Panc1 (cell line): ENCODE data around the gene FAM174C. TPM values are rescaled to one million over a fixed set of nuclear protein-coding genes. Genes with fewer than 3 reads are reported as not detected.
"Not testable (repeated sequence)": the region's sequence is repeated elsewhere in the genome, so short reads cannot be mapped to it uniquely, and the experiment has no call there.

Experiments used
- ATAC-seq: fragments of 200-7000 bp; cut with Tn5 transposase; 2 replicates; pipeline ENCODE4 v1.9.1; 2020; ENCODE audit warnings: mild to moderate bottlenecking, moderate library complexity
- BruUV-seq: library from RNA; stranded (reverse); fragments of 400-500 nt; replicated peaks from 2 replicates; lab custom pipeline; 2021; lab: Mats Ljungman, UMichigan
- CTCF ChIA-PET: fragments of 300-600 bp; sonication (Branson Sonifier 250); formaldehyde crosslinking; loops from one replicate; lab custom pipeline; 2022; ENCODE audit warnings: antibody characterized with exemption; lab: Charles Lee
- POLR2A ChIA-PET: fragments of 300-600 bp; sonication (Branson Sonifier 250); formaldehyde crosslinking; loops from one replicate; lab custom pipeline; 2022; ENCODE audit warnings: antibody characterized with exemption; lab: Charles Lee
- DNase-seq: peaks from one replicate; pipeline ENCODE4 v3.0.0-alpha.2; 2010; ENCODE audit warnings: low read depth, low spot score
- H3K27ac ChIP-seq: 2 replicates; pipeline ENCODE4 v1.5.1; 2011; ENCODE audit warnings: mild to moderate bottlenecking, low read length, inconsistent platforms
- H3K27me3 ChIP-seq: fragments of 200-500 bp; sonication (Bioruptor generic); 2 replicates; pipeline ENCODE4 v1.6.0; 2014; ENCODE audit warnings: low read length, inconsistent platforms; ENCODE audit not compliant: control insufficient read depth, insufficient read depth
- H3K36me3 ChIP-seq: fragments of 200-500 bp; sonication (Bioruptor generic); 2 replicates; pipeline ENCODE4 v1.5.1; 2014; ENCODE audit warnings: inconsistent platforms, mild to moderate bottlenecking, low read length, moderate library complexity; ENCODE audit not compliant: control insufficient read depth, insufficient read depth
- H3K4me1 ChIP-seq: 2 replicates; pipeline ENCODE4 v1.5.1; 2011; ENCODE audit warnings: inconsistent platforms, mild to moderate bottlenecking, low read length, moderate library complexity; ENCODE audit not compliant: control insufficient read depth, insufficient read depth
- H3K4me3 ChIP-seq, 2 experiments: 2 replicates each; pipeline ENCODE4 v1.5.1; 2011 to 2012; ENCODE audit warnings: low read depth in 2 of 2, low read length in 2 of 2, mild to moderate bottlenecking in 2 of 2, inconsistent platforms in 1 of 2, moderate library complexity in 1 of 2
- H3K9me3 ChIP-seq: fragments of 200-500 bp; sonication (Bioruptor generic); 2 replicates; pipeline ENCODE4 v1.5.1; 2014; ENCODE audit warnings: low read depth, mild to moderate bottlenecking, inconsistent platforms, low read length, moderate library complexity; ENCODE audit not compliant: control insufficient read depth, insufficient read depth
- POLR2AphosphoS5 ChIP-seq: IDR thresholded peaks from 2 replicates; pipeline ENCODE4 v1.6.1; 2012; ENCODE audit warnings: mild to moderate bottlenecking, low read depth, low read length, moderate library complexity
- SIN3A ChIP-seq: IDR thresholded peaks from 2 replicates; pipeline ENCODE4 v1.6.1; 2012; ENCODE audit warnings: low read depth, mild to moderate bottlenecking, low read length, moderate library complexity, borderline replicate concordance; ENCODE audit not compliant: insufficient read depth
- TCF7L2 ChIP-seq: IDR thresholded peaks from 2 replicates; pipeline ENCODE4 v1.6.1; 2011; ENCODE audit warnings: mild to moderate bottlenecking, low read depth, low read length, inconsistent platforms
- in situ Hi-C: cut with HindIII; loops from 2 replicates; pipeline ENCODE4 v1.10.0; 2016; ENCODE audit warnings: low sequenced_read_pairs, low pct_unique_long_range_greater_than_20kb
- intact Hi-C: fragments of 100-400 bp; cut with micrococcal nuclease; formaldehyde crosslinking; loops from one replicate; pipeline ENCODE4 v1.10.0; 2022; ENCODE audit not compliant: unreplicated experiment
- total RNA-seq: library from RNA; stranded (reverse); gene quantifications from one replicate; pipeline ENCODE4 v1.2.1, GENCODE V29; 2021; ENCODE audit not compliant: unreplicated experiment
- TF ChIP-seq, protein P1 (sequence below), 2 experiments: IDR thresholded peaks; 2 replicates each; pipeline ENCODE4 v1.6.1; 2011 to 2012; ENCODE audit warnings: low read depth in 2 of 2, control low read depth in 1 of 2, low read length in 1 of 2, mild to moderate bottlenecking in 1 of 2, moderate library complexity in 1 of 2; ENCODE audit not compliant: insufficient read depth in 1 of 2
- TF ChIP-seq, protein P2 (sequence below): fragments of 450-650 bp; IDR thresholded peaks from 2 replicates; pipeline ENCODE4 v1.5.1; 2017; ENCODE audit warnings: mild to moderate bottlenecking

FAM174C gene
- total RNA-seq, 1 experiment from 2014 or later: 133 TPM

DNA sequence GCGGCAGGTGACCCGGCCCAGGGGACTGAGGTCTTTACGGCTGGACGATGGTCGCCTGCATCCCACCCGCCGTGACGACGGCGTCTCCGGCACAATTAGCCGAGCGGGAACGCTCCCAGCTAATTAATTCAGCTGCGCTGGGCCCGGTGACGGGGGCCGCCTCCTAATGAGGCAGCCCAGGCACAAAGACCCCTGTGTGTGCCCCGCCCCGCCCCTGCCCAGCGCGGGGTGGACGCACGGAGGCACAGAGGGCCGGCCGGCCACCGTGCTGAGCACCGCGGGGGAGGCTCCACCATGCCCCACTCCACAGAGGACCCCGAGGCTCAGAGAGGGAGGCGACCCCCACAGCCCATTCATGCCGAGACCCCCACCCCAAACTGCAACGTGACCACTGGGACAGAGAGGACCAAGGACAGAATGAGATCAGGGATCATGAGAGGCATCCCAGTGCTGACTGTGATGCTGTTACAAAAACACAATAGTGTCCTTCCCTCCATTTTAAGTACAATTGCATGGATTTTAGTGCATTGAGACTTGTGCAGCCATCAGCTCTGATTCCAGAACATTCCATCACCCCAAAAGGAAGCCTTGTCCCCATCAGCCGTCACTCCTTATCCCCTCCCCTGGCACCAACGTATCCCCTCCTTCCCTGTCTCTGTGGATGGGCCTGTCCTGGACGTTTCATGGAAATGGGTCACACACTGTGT lies 27.4 kb downstream of the FAM174C start:
- CTCF ChIA-PET: no interaction called here
- in situ Hi-C loops: no loop called here

DNA sequence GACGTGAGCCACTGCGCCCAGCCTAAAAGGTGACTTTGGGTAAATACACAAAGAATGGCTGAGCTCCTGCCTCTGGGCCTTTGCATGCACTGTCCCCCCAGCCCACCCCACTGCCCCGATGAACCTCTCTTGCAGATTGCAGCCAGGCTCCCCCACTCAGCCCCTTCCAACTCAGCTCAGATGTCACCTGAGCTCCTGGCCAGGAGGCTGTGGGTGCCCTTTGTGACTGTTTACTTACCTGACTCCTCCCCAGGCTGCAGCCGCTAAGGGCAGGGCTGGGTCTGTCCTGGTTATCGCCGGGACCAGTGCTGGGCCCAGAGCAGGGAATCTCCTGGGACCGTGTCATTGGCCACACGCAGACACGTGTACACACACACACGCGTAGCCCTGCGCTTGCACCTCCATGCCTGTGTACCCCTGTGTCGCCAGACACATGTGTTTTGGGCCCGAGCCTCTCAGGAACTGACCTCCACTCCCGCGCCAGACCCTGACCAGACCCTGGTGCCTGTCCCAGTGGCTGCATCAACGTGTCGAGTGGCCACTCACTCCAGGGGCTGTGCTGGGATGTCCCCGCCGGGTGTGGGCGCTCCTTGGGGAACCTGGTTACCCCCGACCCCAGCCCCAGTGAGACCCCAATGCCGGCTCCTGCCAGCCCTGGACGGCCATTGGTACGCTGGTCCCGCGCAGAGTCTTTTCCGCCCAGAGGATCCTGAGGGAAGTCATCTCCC lies 29.0 kb downstream of the FAM174C start:
- BruUV-seq: no TSS peak
- ATAC-seq (peak; percentile 57; the same call in 1 of the 2 replicates), DNase-seq (no peak)
- in situ Hi-C loops: no loop called here
- TF ChIP-seq SIN3A: no peak
- no peak for TF ChIP-seq POLR2AphosphoS5
- TF ChIP-seq, protein P1, sequence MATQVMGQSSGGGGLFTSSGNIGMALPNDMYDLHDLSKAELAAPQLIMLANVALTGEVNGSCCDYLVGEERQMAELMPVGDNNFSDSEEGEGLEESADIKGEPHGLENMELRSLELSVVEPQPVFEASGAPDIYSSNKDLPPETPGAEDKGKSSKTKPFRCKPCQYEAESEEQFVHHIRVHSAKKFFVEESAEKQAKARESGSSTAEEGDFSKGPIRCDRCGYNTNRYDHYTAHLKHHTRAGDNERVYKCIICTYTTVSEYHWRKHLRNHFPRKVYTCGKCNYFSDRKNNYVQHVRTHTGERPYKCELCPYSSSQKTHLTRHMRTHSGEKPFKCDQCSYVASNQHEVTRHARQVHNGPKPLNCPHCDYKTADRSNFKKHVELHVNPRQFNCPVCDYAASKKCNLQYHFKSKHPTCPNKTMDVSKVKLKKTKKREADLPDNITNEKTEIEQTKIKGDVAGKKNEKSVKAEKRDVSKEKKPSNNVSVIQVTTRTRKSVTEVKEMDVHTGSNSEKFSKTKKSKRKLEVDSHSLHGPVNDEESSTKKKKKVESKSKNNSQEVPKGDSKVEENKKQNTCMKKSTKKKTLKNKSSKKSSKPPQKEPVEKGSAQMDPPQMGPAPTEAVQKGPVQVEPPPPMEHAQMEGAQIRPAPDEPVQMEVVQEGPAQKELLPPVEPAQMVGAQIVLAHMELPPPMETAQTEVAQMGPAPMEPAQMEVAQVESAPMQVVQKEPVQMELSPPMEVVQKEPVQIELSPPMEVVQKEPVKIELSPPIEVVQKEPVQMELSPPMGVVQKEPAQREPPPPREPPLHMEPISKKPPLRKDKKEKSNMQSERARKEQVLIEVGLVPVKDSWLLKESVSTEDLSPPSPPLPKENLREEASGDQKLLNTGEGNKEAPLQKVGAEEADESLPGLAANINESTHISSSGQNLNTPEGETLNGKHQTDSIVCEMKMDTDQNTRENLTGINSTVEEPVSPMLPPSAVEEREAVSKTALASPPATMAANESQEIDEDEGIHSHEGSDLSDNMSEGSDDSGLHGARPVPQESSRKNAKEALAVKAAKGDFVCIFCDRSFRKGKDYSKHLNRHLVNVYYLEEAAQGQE (IDR thresholded peaks at IDR 0.05; ENCODE audit: insufficient read depth in 1 of 2, low read depth in 2 of 2, low read length in 1 of 2): no peak
- TF ChIP-seq, protein P2, sequence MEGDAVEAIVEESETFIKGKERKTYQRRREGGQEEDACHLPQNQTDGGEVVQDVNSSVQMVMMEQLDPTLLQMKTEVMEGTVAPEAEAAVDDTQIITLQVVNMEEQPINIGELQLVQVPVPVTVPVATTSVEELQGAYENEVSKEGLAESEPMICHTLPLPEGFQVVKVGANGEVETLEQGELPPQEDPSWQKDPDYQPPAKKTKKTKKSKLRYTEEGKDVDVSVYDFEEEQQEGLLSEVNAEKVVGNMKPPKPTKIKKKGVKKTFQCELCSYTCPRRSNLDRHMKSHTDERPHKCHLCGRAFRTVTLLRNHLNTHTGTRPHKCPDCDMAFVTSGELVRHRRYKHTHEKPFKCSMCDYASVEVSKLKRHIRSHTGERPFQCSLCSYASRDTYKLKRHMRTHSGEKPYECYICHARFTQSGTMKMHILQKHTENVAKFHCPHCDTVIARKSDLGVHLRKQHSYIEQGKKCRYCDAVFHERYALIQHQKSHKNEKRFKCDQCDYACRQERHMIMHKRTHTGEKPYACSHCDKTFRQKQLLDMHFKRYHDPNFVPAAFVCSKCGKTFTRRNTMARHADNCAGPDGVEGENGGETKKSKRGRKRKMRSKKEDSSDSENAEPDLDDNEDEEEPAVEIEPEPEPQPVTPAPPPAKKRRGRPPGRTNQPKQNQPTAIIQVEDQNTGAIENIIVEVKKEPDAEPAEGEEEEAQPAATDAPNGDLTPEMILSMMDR: no peak
- TF ChIP-seq TCF7L2: no peak
- ChIA-PET CTCF (no interaction called here), POLR2A (no interaction called here)
- no peaks in the 10 kb centered on the region for H3K27me3 ChIP-seq
- no peaks in the 10 kb centered on the region for H3K4me1 ChIP-seq
- H3K4me3 ChIP-seq: no peak overlapping the region
- intact Hi-C loops: no loop called here
- H3K9me3 ChIP-seq: no peaks in the 10 kb centered on the region
- no peak overlapping the region for H3K27ac ChIP-seq
- no peaks in the 10 kb centered on the region for H3K36me3 ChIP-seq

More for the DNA sequence above, 27.4 kb downstream of the FAM174C start:
- POLR2A ChIA-PET: no interaction called here
- Histone ChIP-seq H3K36me3 (no peaks in the 10 kb centered on the region), H3K27ac (no peak overlapping the region), H3K4me3 (no peak overlapping the region), H3K27me3 (no peaks in the 10 kb centered on the region), H3K9me3 (no peaks in the 10 kb centered on the region), H3K4me1 (no peaks in the 10 kb centered on the region)
- no TSS peak for BruUV-seq
- DNase-seq: no peak
- TF ChIP-seq, protein P2: no peak
- TF ChIP-seq POLR2AphosphoS5 (no peak), SIN3A (no peak), TCF7L2 (no peak)
- TF ChIP-seq, protein P1 (IDR thresholded peaks at IDR 0.05; ENCODE audit: insufficient read depth in 1 of 2, low read depth in 2 of 2, low read length in 1 of 2): no peak
- ATAC-seq: no peak
- intact Hi-C loops: no loop called here

DNA sequence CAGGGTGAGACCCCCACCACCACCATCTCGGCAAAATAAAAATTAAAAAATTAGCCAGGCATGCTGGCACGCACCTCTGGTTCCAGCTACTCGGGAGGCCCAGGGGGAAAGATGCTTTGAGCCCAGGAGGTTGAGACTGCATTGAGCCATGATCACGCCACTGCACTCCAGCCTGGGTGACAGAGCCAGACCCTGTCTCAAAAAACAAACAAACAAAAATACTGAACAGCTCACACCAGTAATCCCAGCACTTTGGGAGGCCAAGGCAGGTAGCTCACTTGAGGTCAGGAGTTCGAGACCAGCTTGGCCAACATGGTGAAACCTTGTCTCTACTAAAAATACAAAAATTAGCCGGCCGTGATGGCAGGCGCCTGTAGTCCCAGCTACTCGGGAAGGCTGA lies 30.0 kb downstream of the FAM174C start:
- H3K4me1 ChIP-seq, intact Hi-C loops, H3K27me3 ChIP-seq, DNase-seq, CTCF ChIA-PET, H3K9me3 ChIP-seq, H3K27ac ChIP-seq, in situ Hi-C loops, H3K4me3 ChIP-seq, POLR2A ChIA-PET, H3K36me3 ChIP-seq, BruUV-seq, ATAC-seq: not testable (repeated sequence)
